Rectal smooth muscle tissue (tissue), 1 donor: Measurements from ENCODE around the gene PDE1A.

Experiments
- H3K27ac ChIP-seq: one replicate; pipeline ENCODE4 v1.7.0; 2013; ENCODE audit warnings: low read depth, low read length, inconsistent platforms
- H3K27me3 ChIP-seq: one replicate; pipeline ENCODE4 v1.7.0; 2013; ENCODE audit warnings: low read length; ENCODE audit not compliant: control insufficient read depth, insufficient read depth
- H3K36me3 ChIP-seq: one replicate; pipeline ENCODE4 v1.7.0; 2013; ENCODE audit warnings: low read length; ENCODE audit not compliant: control insufficient read depth, insufficient read depth
- H3K4me1 ChIP-seq: one replicate; pipeline ENCODE4 v1.7.0; 2013; ENCODE audit warnings: low read length; ENCODE audit not compliant: control insufficient read depth, insufficient read depth
- H3K4me3 ChIP-seq: one replicate; pipeline ENCODE4 v1.7.0; 2013; ENCODE audit warnings: low read length
- H3K9ac ChIP-seq: one replicate; pipeline ENCODE4 v1.7.0; 2013; ENCODE audit warnings: low read length

The PDE1A gene

DNA sequence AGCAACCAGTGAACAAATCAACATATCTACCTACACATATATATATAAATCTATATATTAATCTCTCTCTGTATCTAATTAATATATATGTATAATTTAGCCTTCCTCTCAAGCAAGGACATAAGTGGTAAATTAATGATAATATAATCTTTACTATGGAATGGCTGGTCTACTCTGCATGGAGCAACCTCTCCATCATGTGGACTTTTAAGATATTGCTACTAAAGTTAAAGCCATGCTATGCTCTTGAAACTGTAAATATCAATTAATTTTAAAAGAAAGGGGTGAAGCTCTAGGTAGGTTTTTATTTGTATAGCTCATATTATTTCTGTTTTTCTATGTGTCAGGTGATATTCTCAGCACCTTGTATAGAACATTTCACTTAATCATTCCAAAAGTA lies 294.2 kb downstream of the PDE1A start:
- H3K27ac ChIP-seq = no peak overlapping the region
- no peak overlapping the region for H3K9ac ChIP-seq
- no peak overlapping the region for H3K4me3 ChIP-seq
- no peaks in the 10 kb centered on the region for H3K36me3 ChIP-seq
- no peaks in the 10 kb centered on the region for H3K27me3 ChIP-seq
- H3K4me1 ChIP-seq = no peaks in the 10 kb centered on the region

- Histone ChIP-seq H3K27ac (no peak overlapping the region), H3K36me3 (no peaks in the 10 kb centered on the region), H3K27me3 (no peaks in the 10 kb centered on the region), H3K4me1 (no peaks in the 10 kb centered on the region), H3K4me3 (no peak overlapping the region), H3K9ac (no peak overlapping the region)
These were observed 297.8 kb downstream of the PDE1A start for GRCh38 chr2:182128821-182129707.

DNA sequence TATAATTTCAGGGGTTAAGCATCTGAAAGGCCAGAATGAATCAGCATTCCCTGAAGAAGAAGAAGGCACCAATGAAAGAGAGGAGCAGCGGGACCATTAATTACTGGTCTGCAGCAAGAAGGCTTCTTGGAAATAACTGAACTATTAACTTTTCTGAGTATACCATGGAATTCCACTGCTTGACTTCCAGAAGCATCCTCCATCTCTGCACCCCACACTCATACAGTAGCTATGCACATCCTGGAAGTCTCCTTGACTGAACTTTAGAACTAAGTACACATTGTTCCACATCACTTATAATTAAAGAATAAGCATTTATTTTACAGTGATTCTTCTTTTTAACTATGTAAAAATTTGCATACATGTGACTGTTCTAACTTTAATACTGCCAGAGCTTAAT lies 309.6 kb downstream of the PDE1A start:
- H3K9ac ChIP-seq = no peak overlapping the region

GRCh38 chr2:182116774-182117173 lies 310.1 kb downstream of the PDE1A start:
- Histone ChIP-seq H3K9ac (no peak overlapping the region), H3K27me3 (no peaks in the 10 kb centered on the region), H3K36me3 (no peaks in the 10 kb centered on the region), H3K4me3 (no peak overlapping the region), H3K27ac (no peak overlapping the region), H3K4me1 (no peaks in the 10 kb centered on the region)

More for the DNA sequence above, 309.6 kb downstream of the PDE1A start:
- H3K36me3 ChIP-seq = no peaks in the 10 kb centered on the region
- no peaks in the 10 kb centered on the region for H3K4me1 ChIP-seq
- H3K4me3 ChIP-seq = no peak overlapping the region
- H3K27ac ChIP-seq = no peak overlapping the region
- no peaks in the 10 kb centered on the region for H3K27me3 ChIP-seq

DNA sequence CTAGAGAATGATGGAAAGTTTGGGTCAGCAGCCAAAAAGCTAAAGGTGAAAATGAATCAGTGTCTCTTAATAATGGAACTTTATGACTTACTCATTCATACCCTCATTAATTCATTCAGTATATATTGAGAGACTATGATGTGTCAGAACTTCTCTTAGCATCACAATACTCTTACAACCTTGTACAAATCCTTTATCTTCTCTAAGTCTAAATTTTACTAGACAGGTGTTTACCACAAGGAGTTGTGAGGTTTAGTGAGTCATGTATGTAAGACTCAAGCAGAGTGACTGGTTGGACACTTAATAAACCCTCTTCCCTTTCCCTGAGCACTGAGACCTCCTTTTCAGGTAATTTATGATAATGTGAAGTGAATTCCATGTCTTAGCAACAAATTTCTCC lies 311.6 kb downstream of the PDE1A start:
- H3K27me3 ChIP-seq = no peaks in the 10 kb centered on the region
- no peaks in the 10 kb centered on the region for H3K4me1 ChIP-seq
- H3K27ac ChIP-seq = no peak overlapping the region
- H3K9ac ChIP-seq = no peak overlapping the region
- H3K36me3 ChIP-seq = no peaks in the 10 kb centered on the region
- H3K4me3 ChIP-seq = no peak overlapping the region

DNA sequence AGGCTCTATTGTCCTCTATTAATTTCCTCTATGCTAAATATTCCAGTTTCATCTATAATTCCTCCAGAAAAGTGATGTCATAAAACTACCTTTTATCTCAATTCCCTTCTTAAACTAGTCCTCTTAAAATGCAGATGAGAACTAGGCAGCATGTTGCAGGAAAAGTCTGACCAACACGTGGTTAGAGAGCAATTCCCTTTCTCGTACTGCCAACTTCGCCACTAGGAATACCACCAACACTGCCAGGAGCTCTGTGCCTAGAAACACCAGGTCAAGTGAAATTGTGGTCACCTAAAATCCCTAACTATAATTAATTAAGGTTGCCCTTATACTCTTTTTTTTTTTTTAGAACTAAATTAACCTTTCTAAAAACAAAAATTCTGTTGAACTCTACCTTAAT lies 313.5 kb downstream of the PDE1A start:
- no peaks in the 10 kb centered on the region for H3K36me3 ChIP-seq
- H3K4me3 ChIP-seq = no peak overlapping the region
- H3K27ac ChIP-seq = no peak overlapping the region
- H3K4me1 ChIP-seq = no peaks in the 10 kb centered on the region
- no peaks in the 10 kb centered on the region for H3K27me3 ChIP-seq
- H3K9ac ChIP-seq = no peak overlapping the region

DNA sequence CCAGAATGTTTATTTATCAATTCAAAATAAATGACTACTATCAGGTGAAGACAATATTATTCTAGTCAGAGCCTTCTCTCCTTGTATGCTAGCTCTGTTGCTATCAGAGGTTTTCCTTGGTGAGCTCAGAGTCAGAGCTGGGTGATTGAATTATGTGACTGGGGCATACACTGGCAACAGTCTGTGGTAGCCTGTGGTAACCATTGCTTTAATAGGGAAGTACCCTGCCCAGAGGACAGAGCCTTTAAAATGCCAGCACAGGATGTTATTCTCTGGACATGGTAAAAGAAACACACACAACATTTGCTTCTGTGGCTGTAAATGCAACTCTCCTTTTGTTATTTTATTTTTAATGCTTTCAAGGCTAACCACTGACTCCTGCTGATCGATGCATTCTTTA lies 316.5 kb downstream of the PDE1A start:
- no peaks in the 10 kb centered on the region for H3K27me3 ChIP-seq
- H3K9ac ChIP-seq = no peak overlapping the region
- H3K4me3 ChIP-seq = no peak overlapping the region
- no peak overlapping the region for H3K27ac ChIP-seq
- no peaks in the 10 kb centered on the region for H3K36me3 ChIP-seq
- no peaks in the 10 kb centered on the region for H3K4me1 ChIP-seq

- Histone ChIP-seq H3K36me3 (no peaks in the 10 kb centered on the region), H3K27ac (no peak overlapping the region), H3K4me1 (no peaks in the 10 kb centered on the region), H3K4me3 (no peak overlapping the region), H3K9ac (no peak overlapping the region), H3K27me3 (no peaks in the 10 kb centered on the region)
These were observed 323.3 kb downstream of the PDE1A start for GRCh38 chr2:182103526-182103925.

DNA sequence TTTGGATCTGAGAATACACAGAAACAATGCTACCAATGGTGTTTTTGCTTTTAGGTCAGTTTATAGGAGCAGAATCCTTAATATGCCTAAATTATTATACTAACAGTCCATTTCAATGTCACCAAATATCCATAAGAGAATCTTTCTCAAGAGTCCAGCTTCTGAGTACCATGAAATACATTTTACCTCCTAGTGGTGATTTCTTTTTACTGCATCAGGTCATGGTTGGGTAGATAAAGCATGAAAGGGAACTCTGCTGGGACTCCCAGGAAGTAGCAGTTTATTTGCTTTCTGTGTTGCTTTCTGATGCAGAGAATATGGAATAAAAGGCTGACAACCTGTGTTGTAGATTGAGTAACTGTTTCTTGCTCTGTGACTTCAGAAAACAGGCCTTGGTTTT lies 325.6 kb downstream of the PDE1A start:
- Histone ChIP-seq H3K27me3 (no peaks in the 10 kb centered on the region), H3K27ac (no peak overlapping the region), H3K9ac (no peak overlapping the region), H3K4me3 (no peak overlapping the region), H3K4me1 (no peaks in the 10 kb centered on the region), H3K36me3 (no peaks in the 10 kb centered on the region)

GRCh38 chr2:182098648-182099047 lies 328.2 kb downstream of the PDE1A start:
- Histone ChIP-seq H3K4me1 (no peaks in the 10 kb centered on the region), H3K36me3 (no peaks in the 10 kb centered on the region), H3K27ac (no peak overlapping the region), H3K27me3 (no peaks in the 10 kb centered on the region), H3K4me3 (no peak overlapping the region), H3K9ac (no peak overlapping the region)

DNA sequence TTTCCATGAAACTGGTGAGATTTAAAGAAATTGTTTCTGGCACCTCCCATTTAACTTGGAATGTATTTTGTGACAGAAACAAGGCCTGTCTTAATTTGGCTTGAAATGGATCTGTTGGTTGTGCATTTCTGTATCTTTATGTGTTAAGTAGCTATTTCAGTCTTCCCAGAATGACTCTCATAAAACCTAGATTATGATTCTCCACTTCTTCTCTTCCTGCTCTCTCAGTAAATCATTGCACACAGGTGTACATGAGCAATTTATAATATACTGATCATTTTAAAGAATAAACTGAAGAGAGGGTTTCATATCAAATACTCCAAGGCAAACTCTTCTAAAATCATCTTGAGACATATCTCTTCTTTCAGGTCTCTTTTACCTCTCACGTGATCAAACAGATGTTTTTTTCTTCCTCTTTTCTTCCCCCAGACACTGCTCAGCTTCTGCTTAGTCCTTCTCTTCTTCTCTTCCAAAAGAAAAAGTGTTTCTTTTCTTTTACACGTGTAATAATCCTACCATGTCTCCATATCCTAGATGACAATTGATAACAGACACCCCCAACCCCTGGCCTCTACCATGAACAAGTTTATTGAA lies 329.2 kb downstream of the PDE1A start:
- Histone ChIP-seq H3K4me1 (no peaks in the 10 kb centered on the region), H3K4me3 (no peak overlapping the region), H3K36me3 (no peaks in the 10 kb centered on the region), H3K9ac (no peak overlapping the region), H3K27me3 (no peaks in the 10 kb centered on the region), H3K27ac (no peak overlapping the region)

- Histone ChIP-seq H3K4me1 (no peaks in the 10 kb centered on the region), H3K27ac (no peak overlapping the region), H3K36me3 (no peaks in the 10 kb centered on the region), H3K27me3 (no peaks in the 10 kb centered on the region), H3K4me3 (no peak overlapping the region), H3K9ac (no peak overlapping the region)
These were observed 336.4 kb downstream of the PDE1A start for GRCh38 chr2:182090486-182090885.
